SJSA1 (cell line): ENCODE data around the gene SLC25A4. TPM values are rescaled to one million over a fixed set of nuclear protein-coding genes. Genes with fewer than 3 reads are reported as not detected.
A peak's percentile ranks its signal among the peaks of the same experiment; 100 is the strongest.
"Not testable (repeated sequence)": the region's sequence is repeated elsewhere in the genome, so short reads cannot be mapped to it uniquely, and the experiment has no call there.

Experiments used
- DNase-seq, 2 experiments: peaks; one replicate each; pipeline ENCODE4 v3.0.0-alpha.2; 2015 to 2020; ENCODE audit warnings: low spot score in 2 of 2, low read depth in 1 of 2
- H3K27ac ChIP-seq: fragments of 250-450 bp; sonication (Bioruptor Pico); 2 replicates; pipeline ENCODE4 v1.5.1; 2020; ENCODE audit warnings: mild to moderate bottlenecking, moderate library complexity
- H3K27me3 ChIP-seq: fragments of 250-450 bp; sonication (Bioruptor Pico); replicated peaks from 2 replicates; pipeline ENCODE4 v1.5.1; 2020; ENCODE audit warnings: mild to moderate bottlenecking, moderate library complexity
- H3K36me3 ChIP-seq: fragments of 250-450 bp; sonication (Bioruptor Pico); 2 replicates; pipeline ENCODE4 v1.5.1; 2020; ENCODE audit warnings: mild to moderate bottlenecking
- H3K4me1 ChIP-seq: fragments of 250-450 bp; sonication (Bioruptor Pico); replicated peaks from 2 replicates; pipeline ENCODE4 v1.6.1; 2021; ENCODE audit warnings: mild to moderate bottlenecking
- H3K4me3 ChIP-seq: fragments of 250-450 bp; sonication (Bioruptor Pico); 2 replicates; pipeline ENCODE4 v1.5.1; 2020; ENCODE audit warnings: mild to moderate bottlenecking
- H3K9me3 ChIP-seq: fragments of 250-450 bp; sonication (Bioruptor Pico); replicated peaks from 2 replicates; pipeline ENCODE4 v1.5.1; 2020; ENCODE audit warnings: mild to moderate bottlenecking
- total RNA-seq: library from RNA; depleted of rRNA; stranded (reverse); fragments of >200 nt; shearing (Covaris generic); gene quantifications from 2 replicates; pipeline ENCODE4 v1.2.3, GENCODE V29; 2014

SLC25A4 gene
- total RNA-seq, 1 experiment from 2014 or later: 13.2 TPM

- 0 out of 2 replicates have a peak, but pooled peaks cover 5% of the 10 kb centered on the region for H3K4me1 ChIP-seq
- no peak overlapping the region for H3K4me3 ChIP-seq
- no peak overlapping the region for H3K27ac ChIP-seq
- no peaks in the 10 kb centered on the region for H3K9me3 ChIP-seq
- DNase-seq: no peak
- H3K36me3 ChIP-seq: peaks cover 11% of the 10 kb centered on the region
- no peaks in the 10 kb centered on the region for H3K27me3 ChIP-seq
Measured at GRCh38 chr4:185167234-185167633, 24.2 kb downstream of the SLC25A4 start.

- DNase-seq: no peak
Measured at GRCh38 chr4:185171373-185172071, 28.5 kb downstream of the SLC25A4 start.

GRCh38 chr4:185179488-185179887 is 36.4 kb downstream of the SLC25A4 start:
- DNase-seq: no peak

More at GRCh38 chr4:185171373-185172071, 28.5 kb downstream of the SLC25A4 start:
- H3K4me1 ChIP-seq: 0 out of 2 replicates have a peak, but pooled peaks cover 5% of the 10 kb centered on the region
- H3K27me3 ChIP-seq: no peaks in the 10 kb centered on the region
- no peak overlapping the region for H3K4me3 ChIP-seq
- peaks cover 17% of the 10 kb centered on the region for H3K36me3 ChIP-seq
- no peak overlapping the region for H3K27ac ChIP-seq
- H3K9me3 ChIP-seq: no peaks in the 10 kb centered on the region

GRCh38 chr4:185182239-185182638 is 39.2 kb downstream of the SLC25A4 start:
- Histone ChIP-seq H3K9me3 (no peaks in the 10 kb centered on the region), H3K36me3 (no peaks in the 10 kb centered on the region), H3K27me3 (no peaks in the 10 kb centered on the region), H3K4me3 (no peak overlapping the region), H3K4me1 (0 out of 2 replicates have a peak, but pooled peaks cover 3% of the 10 kb centered on the region), H3K27ac (no peak overlapping the region)
- no peak for DNase-seq

More at GRCh38 chr4:185179488-185179887, 36.4 kb downstream of the SLC25A4 start:
- H3K4me1 ChIP-seq: 0 out of 2 replicates have a peak, but pooled peaks cover 3% of the 10 kb centered on the region
- H3K27ac ChIP-seq: no peak overlapping the region
- no peaks in the 10 kb centered on the region for H3K27me3 ChIP-seq
- H3K36me3 ChIP-seq: peaks cover 6% of the 10 kb centered on the region; the same call in 1 of the 2 replicates
- no peaks in the 10 kb centered on the region for H3K9me3 ChIP-seq
- no peak overlapping the region for H3K4me3 ChIP-seq

GRCh38 chr4:185183622-185184281 is 40.7 kb downstream of the SLC25A4 start:
- Histone ChIP-seq H3K27me3 (no peaks in the 10 kb centered on the region), H3K27ac (no peak overlapping the region), H3K9me3 (no peaks in the 10 kb centered on the region), H3K4me1 (0 out of 2 replicates have a peak, but pooled peaks cover 3% of the 10 kb centered on the region), H3K36me3 (no peaks in the 10 kb centered on the region), H3K4me3 (no peak overlapping the region)
- DNase-seq: peak; percentile 64 to 82

GRCh38 chr4:185186769-185187168 is 43.7 kb downstream of the SLC25A4 start:
- Histone ChIP-seq H3K4me3 (no peak overlapping the region), H3K4me1 (peaks cover 5% of the 10 kb centered on the region; the same call in 1 of the 2 replicates), H3K27me3 (no peaks in the 10 kb centered on the region), H3K36me3 (peaks cover 13% of the 10 kb centered on the region), H3K27ac (no peak overlapping the region), H3K9me3 (no peaks in the 10 kb centered on the region)
- no peak for DNase-seq

- no peak overlapping the region for H3K4me3 ChIP-seq
- no peak overlapping the region for H3K27ac ChIP-seq
- H3K9me3 ChIP-seq: no peaks in the 10 kb centered on the region
- no peaks in the 10 kb centered on the region for H3K27me3 ChIP-seq
- peaks cover 13% of the 10 kb centered on the region for H3K36me3 ChIP-seq
- DNase-seq: no peak
- peaks cover 5% of the 10 kb centered on the region; the same call in 1 of the 2 replicates for H3K4me1 ChIP-seq
Measured at GRCh38 chr4:185189606-185190305, 46.7 kb downstream of the SLC25A4 start.

- peaks cover 5% of the 10 kb centered on the region; the same call in 1 of the 2 replicates for H3K4me1 ChIP-seq
- no peak for DNase-seq
- no peak overlapping the region for H3K27ac ChIP-seq
- H3K27me3 ChIP-seq: no peaks in the 10 kb centered on the region
- no peaks in the 10 kb centered on the region for H3K9me3 ChIP-seq
- H3K36me3 ChIP-seq: peaks cover 13% of the 10 kb centered on the region
- H3K4me3 ChIP-seq: no peak overlapping the region
Measured at GRCh38 chr4:185190306-185190856, 47.3 kb downstream of the SLC25A4 start.

GRCh38 chr4:185192059-185192458 is 49.0 kb downstream of the SLC25A4 start:
- no peak for DNase-seq
- Histone ChIP-seq H3K4me3 (no peak overlapping the region), H3K27ac (no peak overlapping the region), H3K4me1 (peaks cover 5% of the 10 kb centered on the region; the same call in 1 of the 2 replicates), H3K36me3 (peaks cover 13% of the 10 kb centered on the region), H3K9me3 (no peaks in the 10 kb centered on the region), H3K27me3 (no peaks in the 10 kb centered on the region)

- H3K4me3 ChIP-seq: no peak overlapping the region
- DNase-seq: no peak
- no peak overlapping the region for H3K27ac ChIP-seq
- no peaks in the 10 kb centered on the region for H3K9me3 ChIP-seq
- no peaks in the 10 kb centered on the region for H3K27me3 ChIP-seq
- peaks cover 4% of the 10 kb centered on the region; the same call in 1 of the 2 replicates for H3K4me1 ChIP-seq
- peaks cover 7% of the 10 kb centered on the region for H3K36me3 ChIP-seq
Measured at GRCh38 chr4:185194924-185195888, 52.1 kb downstream of the SLC25A4 start.

GRCh38 chr4:185196437-185196836 is 53.4 kb downstream of the SLC25A4 start:
- Histone ChIP-seq H3K4me3 (no peak overlapping the region), H3K27ac (no peak overlapping the region), H3K27me3 (no peaks in the 10 kb centered on the region), H3K4me1 (no peaks in the 10 kb centered on the region), H3K36me3 (no peaks in the 10 kb centered on the region), H3K9me3 (no peaks in the 10 kb centered on the region)
- DNase-seq: no peak

- not testable (repeated sequence) for H3K27ac ChIP-seq, DNase-seq, H3K27me3 ChIP-seq, H3K36me3 ChIP-seq, H3K9me3 ChIP-seq, H3K4me3 ChIP-seq
- H3K4me1 ChIP-seq: peaks cover 15% of the 10 kb centered on the region
Measured at GRCh38 chr4:185198189-185198588, 55.1 kb downstream of the SLC25A4 start.
